ENCODE results near the gene EZR.

DNA sequence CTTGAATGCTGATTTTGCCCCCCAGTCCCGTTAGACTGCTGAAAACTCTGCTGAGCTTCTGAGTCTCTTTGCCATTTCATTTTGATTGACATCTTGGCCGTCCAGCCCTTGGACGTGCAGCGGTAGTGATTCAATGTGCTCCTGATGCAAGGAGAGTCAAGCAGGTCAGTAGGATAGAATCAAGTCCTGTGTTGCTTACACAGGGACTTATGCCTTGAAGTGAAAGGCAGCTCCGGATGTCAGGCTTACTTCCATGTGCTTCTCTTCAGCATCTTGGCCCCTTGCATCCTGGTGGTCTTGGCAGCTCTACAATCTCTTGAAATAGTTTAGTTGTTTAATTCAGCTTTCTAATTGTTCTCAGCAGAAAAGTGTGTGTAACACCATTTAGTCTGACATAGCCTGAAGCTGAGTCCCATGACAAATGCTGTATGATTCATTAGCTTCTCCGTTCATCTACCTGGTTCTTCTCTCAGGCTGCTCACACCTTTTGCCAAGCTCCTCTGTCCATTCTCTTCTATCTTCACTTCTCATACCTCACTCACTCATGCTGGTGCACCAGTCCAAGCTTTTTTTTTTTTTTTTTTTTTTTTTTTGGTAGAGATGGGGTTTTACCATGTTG, 76.0 kb downstream of the EZR start:
- TF ChIP-seq POLR2AphosphoS5 (IDR thresholded peaks at IDR 0.05; ENCODE audit: low read depth, low read length) (no peak), TCF7L2 (IDR thresholded peaks at IDR 0.05; ENCODE audit: low read depth, low read length) (no peak)
- TF ChIP-seq, protein P1, sequence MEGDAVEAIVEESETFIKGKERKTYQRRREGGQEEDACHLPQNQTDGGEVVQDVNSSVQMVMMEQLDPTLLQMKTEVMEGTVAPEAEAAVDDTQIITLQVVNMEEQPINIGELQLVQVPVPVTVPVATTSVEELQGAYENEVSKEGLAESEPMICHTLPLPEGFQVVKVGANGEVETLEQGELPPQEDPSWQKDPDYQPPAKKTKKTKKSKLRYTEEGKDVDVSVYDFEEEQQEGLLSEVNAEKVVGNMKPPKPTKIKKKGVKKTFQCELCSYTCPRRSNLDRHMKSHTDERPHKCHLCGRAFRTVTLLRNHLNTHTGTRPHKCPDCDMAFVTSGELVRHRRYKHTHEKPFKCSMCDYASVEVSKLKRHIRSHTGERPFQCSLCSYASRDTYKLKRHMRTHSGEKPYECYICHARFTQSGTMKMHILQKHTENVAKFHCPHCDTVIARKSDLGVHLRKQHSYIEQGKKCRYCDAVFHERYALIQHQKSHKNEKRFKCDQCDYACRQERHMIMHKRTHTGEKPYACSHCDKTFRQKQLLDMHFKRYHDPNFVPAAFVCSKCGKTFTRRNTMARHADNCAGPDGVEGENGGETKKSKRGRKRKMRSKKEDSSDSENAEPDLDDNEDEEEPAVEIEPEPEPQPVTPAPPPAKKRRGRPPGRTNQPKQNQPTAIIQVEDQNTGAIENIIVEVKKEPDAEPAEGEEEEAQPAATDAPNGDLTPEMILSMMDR (IDR thresholded peaks at IDR 0.05): no peak
- TF ChIP-seq, protein P2, sequence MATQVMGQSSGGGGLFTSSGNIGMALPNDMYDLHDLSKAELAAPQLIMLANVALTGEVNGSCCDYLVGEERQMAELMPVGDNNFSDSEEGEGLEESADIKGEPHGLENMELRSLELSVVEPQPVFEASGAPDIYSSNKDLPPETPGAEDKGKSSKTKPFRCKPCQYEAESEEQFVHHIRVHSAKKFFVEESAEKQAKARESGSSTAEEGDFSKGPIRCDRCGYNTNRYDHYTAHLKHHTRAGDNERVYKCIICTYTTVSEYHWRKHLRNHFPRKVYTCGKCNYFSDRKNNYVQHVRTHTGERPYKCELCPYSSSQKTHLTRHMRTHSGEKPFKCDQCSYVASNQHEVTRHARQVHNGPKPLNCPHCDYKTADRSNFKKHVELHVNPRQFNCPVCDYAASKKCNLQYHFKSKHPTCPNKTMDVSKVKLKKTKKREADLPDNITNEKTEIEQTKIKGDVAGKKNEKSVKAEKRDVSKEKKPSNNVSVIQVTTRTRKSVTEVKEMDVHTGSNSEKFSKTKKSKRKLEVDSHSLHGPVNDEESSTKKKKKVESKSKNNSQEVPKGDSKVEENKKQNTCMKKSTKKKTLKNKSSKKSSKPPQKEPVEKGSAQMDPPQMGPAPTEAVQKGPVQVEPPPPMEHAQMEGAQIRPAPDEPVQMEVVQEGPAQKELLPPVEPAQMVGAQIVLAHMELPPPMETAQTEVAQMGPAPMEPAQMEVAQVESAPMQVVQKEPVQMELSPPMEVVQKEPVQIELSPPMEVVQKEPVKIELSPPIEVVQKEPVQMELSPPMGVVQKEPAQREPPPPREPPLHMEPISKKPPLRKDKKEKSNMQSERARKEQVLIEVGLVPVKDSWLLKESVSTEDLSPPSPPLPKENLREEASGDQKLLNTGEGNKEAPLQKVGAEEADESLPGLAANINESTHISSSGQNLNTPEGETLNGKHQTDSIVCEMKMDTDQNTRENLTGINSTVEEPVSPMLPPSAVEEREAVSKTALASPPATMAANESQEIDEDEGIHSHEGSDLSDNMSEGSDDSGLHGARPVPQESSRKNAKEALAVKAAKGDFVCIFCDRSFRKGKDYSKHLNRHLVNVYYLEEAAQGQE (IDR thresholded peaks at IDR 0.05; ENCODE audit: insufficient read depth in 1 of 2, low read depth in 2 of 2, low read length in 1 of 2): no peak
